ENCODE results near the gene SPAG17.

SPAG17 gene

GRCh38 chr1:118117521-118117920 lies 67.5 kb downstream of the SPAG17 start:
- no peak for DNase-seq

DNA sequence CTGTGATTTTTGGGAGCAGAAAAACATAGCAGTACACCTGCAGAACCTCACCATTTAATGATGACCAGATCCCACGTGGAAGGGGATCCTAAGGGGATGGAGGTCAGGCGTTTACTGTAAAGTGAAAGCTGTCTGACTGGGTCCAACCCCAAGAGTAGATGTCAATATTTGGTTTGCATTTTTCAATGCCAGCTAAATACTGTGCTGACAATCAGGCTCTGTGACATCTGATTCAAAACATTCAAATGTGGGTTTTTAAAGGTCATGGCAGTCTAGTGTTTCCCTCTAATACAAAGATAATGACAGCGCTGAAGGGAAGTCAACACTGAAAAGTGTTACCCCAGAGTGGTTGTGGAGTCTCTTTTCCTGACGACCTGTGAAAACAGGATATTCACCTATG lies 68.1 kb downstream of the SPAG17 start:
- DNase-seq, result no peak

DNA sequence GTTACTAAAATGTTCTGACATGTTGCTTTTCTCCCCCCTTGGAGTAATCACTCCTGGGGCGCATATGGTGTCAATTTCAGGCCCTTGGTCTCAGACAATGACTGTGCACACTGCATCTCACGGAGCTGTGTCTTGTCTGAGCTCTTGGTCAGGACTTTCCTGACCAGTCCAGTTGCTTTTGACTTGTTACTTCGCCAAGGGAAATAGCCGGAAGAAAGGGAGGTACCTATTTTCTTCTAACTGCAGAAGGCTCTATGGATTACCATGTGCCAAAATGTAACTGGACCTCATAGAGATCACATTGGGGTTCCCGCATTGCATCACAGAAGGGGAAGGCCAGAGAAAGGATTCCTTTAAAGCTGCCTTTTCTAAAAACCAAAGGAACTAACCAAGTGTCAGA lies 68.6 kb downstream of the SPAG17 start:
- DNase-seq, result no peak

DNA sequence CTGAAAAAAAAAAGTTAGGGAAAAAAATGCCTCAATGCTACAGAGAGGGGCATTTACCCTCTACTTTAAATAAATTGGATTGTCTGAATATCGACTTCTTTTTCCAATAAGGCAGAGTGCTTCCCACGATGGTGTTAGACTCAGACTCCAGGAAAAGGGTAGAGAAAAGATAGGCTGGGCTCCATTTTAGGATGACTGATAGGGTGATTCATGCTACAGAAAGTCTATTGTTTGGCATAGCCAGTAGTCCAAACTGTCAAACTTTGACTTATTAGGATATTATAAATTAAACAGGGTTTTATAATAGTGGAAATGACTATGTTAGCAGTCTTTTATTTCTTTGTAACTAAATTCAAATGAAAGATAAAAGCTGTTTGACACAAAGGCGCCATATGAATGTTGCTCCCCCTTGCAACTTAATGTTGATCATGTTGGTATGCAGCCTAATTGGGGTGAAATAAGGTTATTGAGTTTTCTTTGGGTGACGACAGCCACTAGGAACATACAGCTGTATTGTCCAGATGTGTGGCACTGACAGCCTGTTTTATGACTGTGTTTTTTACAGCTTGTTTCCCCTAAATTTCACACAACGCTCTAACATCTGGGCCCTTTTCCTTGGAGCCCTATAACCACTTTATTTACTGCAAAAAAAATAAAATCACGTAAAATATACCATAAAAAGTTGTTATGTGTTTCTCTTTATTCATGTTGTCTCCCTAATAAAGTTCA lies 69.3 kb downstream of the SPAG17 start:
- DNase-seq, result no peak

DNA sequence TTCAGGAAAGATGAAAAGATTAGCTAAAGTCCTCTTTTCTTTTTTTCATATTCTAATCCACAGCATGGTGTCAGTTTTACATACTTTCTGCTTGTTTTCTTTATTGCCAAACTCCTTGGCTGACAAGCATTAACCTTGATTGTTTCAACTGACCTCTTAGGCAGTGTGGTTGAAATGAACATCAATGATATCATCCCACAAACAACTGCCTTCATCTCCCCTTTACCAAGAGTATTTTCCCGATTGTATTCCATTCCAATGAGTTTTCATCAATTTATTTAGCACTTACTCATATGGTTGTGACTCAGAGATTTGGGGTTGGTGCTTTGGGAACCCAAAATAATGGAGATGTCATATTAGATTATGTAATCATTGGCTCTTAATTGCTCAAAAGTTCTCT lies 71.8 kb downstream of the SPAG17 start:
- no peak for DNase-seq

- no peak for DNase-seq
Observed at GRCh38 chr1:118110580-118110979, 74.4 kb downstream of the SPAG17 start.

DNA sequence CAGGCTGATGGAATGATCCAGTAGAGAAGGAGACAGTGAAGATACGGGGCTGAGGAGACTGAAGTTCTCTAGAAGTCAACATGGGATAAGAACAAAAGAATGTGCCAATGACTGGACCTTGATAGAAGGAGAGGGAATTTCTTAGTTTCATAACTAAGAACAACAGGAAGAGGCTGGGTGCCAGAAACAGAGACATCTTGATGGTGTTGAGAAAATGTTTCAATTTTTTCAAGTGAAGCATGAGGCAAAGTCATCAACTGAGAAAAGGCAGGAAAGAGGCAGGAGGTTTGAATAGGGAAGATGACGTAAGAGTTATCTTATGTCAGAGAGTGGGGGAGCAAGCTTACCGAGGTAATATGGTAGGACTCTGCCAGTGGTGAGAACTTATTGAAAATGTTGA lies 80.1 kb downstream of the SPAG17 start:
- DNase-seq, result no peak

- no peak for DNase-seq
Observed at GRCh38 chr1:118102445-118102844, 82.6 kb downstream of the SPAG17 start.

- no peak for DNase-seq
Observed at GRCh38 chr1:118101999-118102398, 83.0 kb downstream of the SPAG17 start.

GRCh38 chr1:118101515-118101844 lies 83.5 kb downstream of the SPAG17 start:
- DNase-seq, result no peak

DNA sequence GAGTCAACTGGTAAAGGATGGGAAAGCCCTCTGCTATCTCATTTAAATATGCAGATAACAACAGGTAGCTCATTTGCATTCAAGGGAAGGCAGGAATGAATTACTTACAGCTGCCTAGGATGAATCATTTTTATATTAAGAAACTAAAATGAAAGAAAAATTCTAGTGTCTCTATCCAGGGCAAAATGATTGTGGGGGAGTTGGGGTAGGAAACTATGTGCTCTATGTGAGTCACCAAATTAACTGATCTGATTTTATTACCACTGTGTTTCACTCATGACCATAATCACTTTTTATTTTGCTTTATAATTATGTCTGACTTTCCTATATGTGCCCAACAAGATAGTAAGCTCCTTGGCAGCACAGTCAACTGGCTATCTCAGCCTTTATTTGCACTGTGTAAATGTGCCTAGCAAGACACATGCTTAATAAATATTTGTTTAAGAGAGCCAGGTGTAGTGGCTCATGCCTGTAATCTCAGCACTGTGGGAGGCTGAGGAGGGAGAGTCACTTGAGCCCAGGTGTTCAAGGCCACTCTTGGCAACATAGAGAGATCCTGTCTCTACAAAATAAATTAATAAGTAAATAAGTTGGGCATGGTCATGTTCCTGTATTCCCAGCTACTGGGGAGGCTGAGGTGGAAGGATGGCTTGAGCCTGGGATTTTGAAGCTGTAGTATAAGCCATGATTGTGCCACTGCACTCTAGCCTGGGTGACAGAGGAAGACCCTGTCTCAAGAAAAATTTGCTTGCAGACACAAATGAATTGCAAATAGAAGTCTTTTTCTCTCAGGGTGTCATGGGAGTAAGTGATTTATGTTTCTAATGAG lies 84.1 kb downstream of the SPAG17 start:
- DNase-seq, result no peak

- no peak for DNase-seq
Observed at GRCh38 chr1:118099686-118100085, 85.3 kb downstream of the SPAG17 start.

DNA sequence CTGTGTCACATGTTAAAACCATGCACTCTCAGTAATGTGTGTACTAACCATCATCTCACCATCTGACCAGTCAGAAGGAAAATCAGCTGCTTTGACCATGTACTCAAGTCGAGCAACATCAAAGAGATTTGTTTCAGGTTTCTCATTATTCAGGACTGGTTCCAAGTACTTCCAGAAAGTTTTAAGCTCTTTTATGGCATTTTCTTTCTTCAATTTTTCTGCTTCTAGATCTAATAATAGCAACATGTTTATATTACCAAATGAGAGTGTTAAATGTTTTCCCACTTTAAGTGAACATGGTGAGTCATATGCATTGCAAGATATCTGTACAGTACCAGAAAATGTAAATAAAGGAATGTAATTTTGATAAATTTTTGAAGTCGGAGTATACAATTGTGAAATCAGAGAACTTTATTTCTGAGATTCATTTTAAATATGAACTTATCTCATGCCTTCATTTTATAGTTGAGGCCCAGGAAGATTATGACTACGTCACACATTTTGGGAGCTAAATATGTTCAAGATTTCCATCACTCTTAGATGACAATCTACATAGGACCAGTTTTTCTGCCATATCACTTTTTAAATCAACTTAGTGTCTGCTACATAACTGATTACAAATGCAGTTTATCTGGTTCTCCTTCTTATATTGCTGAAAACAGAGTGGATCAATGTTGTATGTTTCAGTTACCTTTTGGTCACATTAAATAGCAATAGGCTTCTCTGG lies 87.2 kb downstream of the SPAG17 start:
- no peak for DNase-seq

GRCh38 chr1:118093017-118093416 lies 92.0 kb downstream of the SPAG17 start:
- no peak for DNase-seq

DNA sequence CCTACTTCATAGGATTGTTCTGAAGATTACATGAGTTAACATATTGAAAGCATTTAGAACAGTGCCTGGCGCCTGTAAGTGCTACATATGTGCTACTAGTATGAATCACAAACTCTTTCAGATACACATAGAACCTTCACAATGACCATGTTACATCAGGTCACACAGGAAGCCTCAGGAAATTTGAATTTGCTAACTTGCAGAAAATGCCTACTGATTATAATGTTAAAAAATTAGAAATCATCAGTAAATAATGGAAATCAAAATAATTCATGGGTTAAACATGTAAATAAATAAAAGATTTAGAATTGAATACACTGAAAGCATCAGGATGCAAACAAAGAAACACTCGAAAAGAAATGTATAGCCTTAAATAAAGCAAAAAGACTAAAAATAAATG lies 94.9 kb downstream of the SPAG17 start:
- DNase-seq, result no peak

DNA sequence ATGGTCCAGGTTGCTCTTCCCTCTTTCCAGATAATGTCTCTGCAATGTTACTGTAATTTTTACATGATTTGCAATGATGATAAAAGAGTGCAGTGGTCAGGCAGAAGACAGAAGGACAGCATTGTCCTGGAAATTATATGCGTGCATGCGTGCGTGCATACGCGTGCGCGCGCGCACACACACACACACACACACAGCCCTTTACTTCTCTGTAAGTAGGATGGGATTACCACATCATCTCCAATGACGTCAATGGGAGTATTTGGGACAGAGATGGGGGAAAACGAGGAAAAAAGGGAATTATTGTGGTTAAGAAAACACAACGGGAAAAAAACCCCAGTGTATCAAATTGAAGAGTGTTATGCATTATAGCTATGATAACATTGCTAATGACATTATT lies 99.7 kb downstream of the SPAG17 start:
- DNase-seq, result no peak

GRCh38 chr1:118084400-118084799 lies 100.6 kb downstream of the SPAG17 start:
- DNase-seq, result no peak

GRCh38 chr1:118082984-118083383 lies 102.0 kb downstream of the SPAG17 start:
- DNase-seq, result no peak

DNA sequence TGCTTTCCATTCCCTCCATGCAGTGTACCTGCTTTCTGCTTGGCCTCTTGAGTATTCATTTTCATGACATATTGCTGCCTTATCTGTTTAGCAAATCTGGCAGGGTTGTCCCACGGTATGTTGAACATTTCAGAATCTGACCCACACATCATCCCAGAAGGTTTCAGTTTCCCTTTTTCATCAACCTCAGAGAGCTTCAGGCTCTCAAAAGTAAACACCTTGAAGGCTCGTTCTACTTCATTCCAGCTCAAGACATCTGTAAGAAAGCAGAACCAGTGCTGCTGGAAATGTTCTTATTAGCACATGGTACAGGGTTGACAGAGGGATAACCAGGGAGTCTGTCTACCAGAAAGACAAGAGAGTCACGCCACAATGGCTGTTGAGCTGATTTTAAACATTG lies 103.6 kb downstream of the SPAG17 start:
- no peak for DNase-seq

- no peak for DNase-seq
Observed at GRCh38 chr1:118077331-118078045, 107.5 kb downstream of the SPAG17 start.

DNA sequence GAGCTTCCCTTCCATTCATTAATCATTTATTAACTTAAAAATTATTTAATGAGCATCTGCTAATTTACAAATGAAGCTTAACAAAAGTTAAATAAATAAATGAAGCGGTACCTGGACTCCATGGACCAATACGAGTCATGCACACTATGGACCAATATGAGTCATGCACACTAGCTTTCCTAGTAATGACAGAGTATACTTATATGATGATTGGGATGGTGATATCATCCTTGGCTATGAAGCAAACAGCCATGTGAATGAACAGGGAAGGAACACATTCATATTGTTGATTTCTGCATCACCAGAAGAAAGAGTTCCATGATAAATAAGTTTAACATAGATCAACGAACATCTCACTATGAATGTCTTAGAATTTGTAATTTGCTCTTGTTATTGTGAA lies 109.9 kb downstream of the SPAG17 start:
- no peak for DNase-seq

DNA sequence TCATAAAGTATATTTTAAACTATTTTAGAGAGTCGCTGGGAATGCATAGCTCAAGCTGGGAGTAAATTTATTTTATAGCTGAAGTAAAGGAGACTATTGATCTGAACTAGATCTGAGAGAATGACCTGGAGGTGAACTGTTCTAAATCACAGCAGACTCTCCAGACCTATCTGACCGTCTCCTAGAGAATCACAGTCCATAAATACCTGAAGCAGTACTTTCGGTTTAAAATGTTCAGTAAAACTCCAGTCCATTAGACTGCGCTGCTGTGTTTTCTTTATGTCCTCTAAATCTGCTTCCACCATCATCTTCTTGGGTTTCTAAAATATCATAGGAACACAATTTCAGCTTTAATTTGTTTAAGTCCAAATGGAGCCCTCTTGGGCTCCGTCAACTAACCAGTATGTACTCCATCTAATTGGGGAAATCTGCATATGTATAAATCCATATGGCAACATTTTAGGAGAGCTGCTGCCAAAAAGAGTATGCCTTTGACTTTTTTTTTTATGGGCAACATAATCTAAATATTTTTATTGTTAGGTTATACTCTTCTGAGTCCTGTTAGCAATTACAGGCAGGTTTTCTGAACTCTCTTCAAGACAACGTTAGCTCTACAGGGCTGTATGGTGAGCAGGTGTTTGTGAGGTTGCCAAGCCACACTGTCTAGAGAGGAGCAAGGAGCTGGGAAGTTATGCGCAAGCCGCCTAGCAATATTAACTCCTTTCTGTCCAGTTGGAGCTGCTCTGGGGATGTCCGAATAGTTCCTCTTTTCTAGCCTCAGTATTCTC lies 111.2 kb downstream of the SPAG17 start:
- DNase-seq, result no peak
